Measurements from ENCODE around the gene DDX24.
A peak's percentile ranks its signal among the peaks of the same experiment; 100 is the strongest.

The DDX24 gene

DNA sequence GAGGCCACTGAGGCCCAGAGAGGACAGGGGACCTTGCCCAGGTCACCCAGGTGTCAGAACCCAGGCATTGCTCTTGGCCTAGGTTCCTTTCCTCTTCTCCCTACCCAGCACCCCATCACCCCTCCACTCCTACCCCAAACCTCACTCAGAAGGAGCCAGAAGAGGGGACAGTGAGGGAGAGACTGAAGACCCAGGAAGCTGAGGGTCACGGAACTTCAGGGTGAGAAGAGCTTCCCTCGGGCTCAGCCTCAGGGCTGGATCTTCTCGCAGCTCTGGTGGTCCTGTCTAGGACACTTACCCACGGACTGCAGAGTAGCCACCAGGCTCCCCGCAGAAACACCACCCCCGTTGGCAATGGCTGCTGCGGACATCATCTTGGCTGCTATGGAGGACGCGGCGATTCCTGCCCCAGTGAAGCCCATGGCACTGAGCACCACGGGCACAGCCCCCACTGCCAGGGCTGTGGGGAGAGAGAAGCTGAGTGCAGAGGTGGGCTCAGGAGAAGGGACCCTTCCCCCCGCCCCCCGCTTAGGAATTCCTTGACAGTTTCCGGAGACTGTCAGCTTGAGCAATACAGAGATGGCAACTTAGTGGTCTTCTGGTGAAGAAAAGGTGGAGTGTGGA lies 47.3 kb upstream of the DDX24 start:
- H3K4me3 ChIP-seq (ENCODE audit: insufficient read depth in 1 of 2, low read depth in 1 of 2, low read length in 2 of 2) = peak overlapping the region in 1 of 2 experiments; percentile 87
- no peak overlapping the region for H3K18ac ChIP-seq (ENCODE audit: low read depth in 1 of 2, low read length in 2 of 2)
- WGBS = 85% methylated on average over 14 of the region's 14 CpGs
- H4K91ac ChIP-seq (ENCODE audit: low read length) = no peak overlapping the region
- no peak overlapping the region for H3K4ac ChIP-seq (ENCODE audit: low read depth in 1 of 2, low read length in 2 of 2)
- H3K9me3 ChIP-seq (ENCODE audit: control insufficient read depth, low read length) = no peaks in the 10 kb centered on the region
- no peak overlapping the region for H3K4me2 ChIP-seq (ENCODE audit: low read length, poor library complexity, severe bottlenecking)
- H4K8ac ChIP-seq (ENCODE audit: low read length) = no peak overlapping the region
- peaks cover 6% of the 10 kb centered on the region for H3K79me1 ChIP-seq (replicated peaks; ENCODE audit: low read length, poor library complexity, severe bottlenecking)
- no peak overlapping the region for H3K23ac ChIP-seq (ENCODE audit: low read length in 2 of 2)
- H2AK5ac ChIP-seq (ENCODE audit: low read length, severe bottlenecking) = no peak overlapping the region
- H3K27me3 ChIP-seq (ENCODE audit: control insufficient read depth in 1 of 2, insufficient read depth in 1 of 2, low read length in 2 of 2) = no peaks in the 10 kb centered on the region
- peaks cover 13% of the 10 kb centered on the region for H3K4me1 ChIP-seq (ENCODE audit: control insufficient read depth, insufficient read depth, low read depth, low read length)
- DNase-seq = no peak
- no peak overlapping the region for H2AFZ ChIP-seq (ENCODE audit: low read depth, low read length)
- no peak overlapping the region for H2BK120ac ChIP-seq (ENCODE audit: low read depth, low read length)
- peak overlapping the region; percentile 92 for H3K9ac ChIP-seq (ENCODE audit: low read length)
- H2BK12ac ChIP-seq (ENCODE audit: low read length in 2 of 2) = no peak overlapping the region
- H3K14ac ChIP-seq (ENCODE audit: low read length in 2 of 2) = no peak overlapping the region
- H3K36me3 ChIP-seq (ENCODE audit: control insufficient read depth in 1 of 2, insufficient read depth in 2 of 2, low read depth in 1 of 2, low read length in 2 of 2) = peaks cover 14 to 23% of the 10 kb centered on the region in 2 experiments
- no peak overlapping the region for H2BK15ac ChIP-seq (ENCODE audit: low read depth, poor library complexity, severe bottlenecking)
- no peak overlapping the region for H2BK5ac ChIP-seq (ENCODE audit: low read depth, low read length, poor library complexity, severe bottlenecking)
- no peak overlapping the region for H3K27ac ChIP-seq (ENCODE audit: low read length, poor library complexity, severe bottlenecking)

DNA sequence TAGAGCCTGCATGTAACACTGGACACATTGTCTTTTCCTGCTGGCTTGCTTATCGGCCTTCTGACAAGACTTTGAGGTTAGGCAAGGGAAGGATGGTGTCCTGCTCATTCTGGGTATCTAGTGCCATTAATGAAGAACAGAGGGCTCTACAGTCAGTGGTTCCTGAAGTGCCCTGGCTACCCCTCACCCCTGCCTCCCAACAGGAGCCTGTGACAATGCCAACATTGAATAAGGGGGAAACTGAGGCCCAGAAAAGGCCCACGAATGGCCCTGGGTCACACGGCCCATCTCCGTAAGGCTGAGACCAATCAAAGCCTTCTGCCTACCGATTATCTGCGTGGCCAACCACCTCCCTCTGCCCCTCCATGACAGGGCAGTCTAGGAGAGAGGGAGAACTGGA lies 46.3 kb upstream of the DDX24 start:
- H3K14ac ChIP-seq (ENCODE audit: low read length in 2 of 2) = no peak overlapping the region
- H3K79me1 ChIP-seq (replicated peaks; ENCODE audit: low read length, poor library complexity, severe bottlenecking) = peaks cover 6% of the 10 kb centered on the region
- no peak overlapping the region for H4K91ac ChIP-seq (ENCODE audit: low read length)
- H2BK5ac ChIP-seq (ENCODE audit: low read depth, low read length, poor library complexity, severe bottlenecking) = no peak overlapping the region
- H3K9me3 ChIP-seq (ENCODE audit: control insufficient read depth, low read length) = no peaks in the 10 kb centered on the region
- H3K36me3 ChIP-seq (ENCODE audit: control insufficient read depth in 1 of 2, insufficient read depth in 2 of 2, low read depth in 1 of 2, low read length in 2 of 2) = peaks cover 14 to 23% of the 10 kb centered on the region in 2 experiments
- no peak overlapping the region for H3K4ac ChIP-seq (ENCODE audit: low read depth in 1 of 2, low read length in 2 of 2)
- no peak overlapping the region for H2BK12ac ChIP-seq (ENCODE audit: low read length in 2 of 2)
- peaks cover 14% of the 10 kb centered on the region for H3K4me1 ChIP-seq (ENCODE audit: control insufficient read depth, insufficient read depth, low read depth, low read length)
- no peaks in the 10 kb centered on the region for H3K27me3 ChIP-seq (ENCODE audit: control insufficient read depth in 1 of 2, insufficient read depth in 1 of 2, low read length in 2 of 2)
- no peak overlapping the region for H2AFZ ChIP-seq (ENCODE audit: low read depth, low read length)
- DNase-seq = no peak
- H2AK5ac ChIP-seq (ENCODE audit: low read length, severe bottlenecking) = no peak overlapping the region
- no peak overlapping the region for H3K23ac ChIP-seq (ENCODE audit: low read length in 2 of 2)
- H2BK15ac ChIP-seq (ENCODE audit: low read depth, poor library complexity, severe bottlenecking) = no peak overlapping the region
- H3K27ac ChIP-seq (ENCODE audit: low read length, poor library complexity, severe bottlenecking) = no peak overlapping the region
- H3K4me3 ChIP-seq (ENCODE audit: insufficient read depth in 1 of 2, low read depth in 1 of 2, low read length in 2 of 2) = no peak overlapping the region
- H3K4me2 ChIP-seq (ENCODE audit: low read length, poor library complexity, severe bottlenecking) = no peak overlapping the region
- H3K9ac ChIP-seq (ENCODE audit: low read length) = no peak overlapping the region
- no peak overlapping the region for H4K8ac ChIP-seq (ENCODE audit: low read length)
- WGBS = 88% methylated on average over 4 of the region's 6 CpGs
- H2BK120ac ChIP-seq (ENCODE audit: low read depth, low read length) = no peak overlapping the region
- H3K18ac ChIP-seq (ENCODE audit: low read depth in 1 of 2, low read length in 2 of 2) = no peak overlapping the region

DNA sequence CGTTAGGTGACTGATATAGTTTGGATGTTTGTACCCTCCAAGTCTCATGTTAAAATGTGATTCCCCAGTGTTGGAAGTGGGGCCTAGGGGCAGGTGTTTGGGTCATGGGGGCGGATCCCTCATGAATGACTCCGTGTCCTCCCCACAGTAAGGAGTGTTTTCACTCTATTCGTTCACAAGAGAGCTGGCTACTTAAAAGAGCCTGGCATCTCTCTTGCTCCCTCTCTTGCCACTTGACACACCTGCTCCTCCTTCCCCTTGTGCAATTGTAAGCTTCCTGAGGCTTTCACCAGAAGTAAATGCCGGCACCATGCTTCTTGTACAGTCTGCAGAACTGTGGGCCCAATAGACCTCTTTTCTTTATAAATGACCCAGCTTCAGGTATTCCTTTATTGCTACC lies 45.8 kb upstream of the DDX24 start:
- Histone ChIP-seq H3K79me1 (replicated peaks; ENCODE audit: low read length, poor library complexity, severe bottlenecking) (peaks cover 6% of the 10 kb centered on the region), H3K4me3 (ENCODE audit: insufficient read depth in 1 of 2, low read depth in 1 of 2, low read length in 2 of 2) (no peak overlapping the region), H4K91ac (ENCODE audit: low read length) (no peak overlapping the region), H2AK5ac (ENCODE audit: low read length, severe bottlenecking) (no peak overlapping the region), H3K27ac (ENCODE audit: low read length, poor library complexity, severe bottlenecking) (no peak overlapping the region), H2BK120ac (ENCODE audit: low read depth, low read length) (no peak overlapping the region), H3K14ac (ENCODE audit: low read length in 2 of 2) (no peak overlapping the region), H3K27me3 (ENCODE audit: control insufficient read depth in 1 of 2, insufficient read depth in 1 of 2, low read length in 2 of 2) (no peaks in the 10 kb centered on the region), H3K18ac (ENCODE audit: low read depth in 1 of 2, low read length in 2 of 2) (no peak overlapping the region), H4K8ac (ENCODE audit: low read length) (no peak overlapping the region), H3K36me3 (ENCODE audit: control insufficient read depth in 1 of 2, insufficient read depth in 2 of 2, low read depth in 1 of 2, low read length in 2 of 2) (peaks cover 14 to 23% of the 10 kb centered on the region in 2 experiments), H3K9me3 (ENCODE audit: control insufficient read depth, low read length) (no peaks in the 10 kb centered on the region), H2BK5ac (ENCODE audit: low read depth, low read length, poor library complexity, severe bottlenecking) (no peak overlapping the region), H3K4me2 (ENCODE audit: low read length, poor library complexity, severe bottlenecking) (no peak overlapping the region), H3K23ac (ENCODE audit: low read length in 2 of 2) (no peak overlapping the region), H3K4me1 (ENCODE audit: control insufficient read depth, insufficient read depth, low read depth, low read length) (peaks cover 14% of the 10 kb centered on the region), H2AFZ (ENCODE audit: low read depth, low read length) (no peak overlapping the region), H2BK12ac (ENCODE audit: low read length in 2 of 2) (no peak overlapping the region), H3K9ac (ENCODE audit: low read length) (no peak overlapping the region), H2BK15ac (ENCODE audit: low read depth, poor library complexity, severe bottlenecking) (no peak overlapping the region), H3K4ac (ENCODE audit: low read depth in 1 of 2, low read length in 2 of 2) (no peak overlapping the region)
- no peak for DNase-seq
- WGBS = 92% methylated on average over 5 of the region's 5 CpGs

DNA sequence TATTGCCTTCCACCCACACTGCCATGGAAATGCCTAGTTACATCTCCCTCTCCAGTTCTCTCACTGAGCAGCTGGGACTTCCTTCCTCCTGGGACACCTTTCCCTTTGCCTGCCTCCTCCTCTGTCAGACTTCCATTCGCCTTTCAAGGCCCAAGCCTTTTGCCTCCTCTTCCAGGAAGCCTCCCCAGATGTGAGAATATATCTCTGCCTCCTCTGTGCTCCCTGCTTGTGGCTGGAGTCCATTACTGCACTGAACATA lies 45.3 kb upstream of the DDX24 start:
- H2BK15ac ChIP-seq (ENCODE audit: low read depth, poor library complexity, severe bottlenecking) = no peak overlapping the region
- peaks cover 14 to 23% of the 10 kb centered on the region in 2 experiments for H3K36me3 ChIP-seq (ENCODE audit: control insufficient read depth in 1 of 2, insufficient read depth in 2 of 2, low read depth in 1 of 2, low read length in 2 of 2)
- no peak overlapping the region for H3K27ac ChIP-seq (ENCODE audit: low read length, poor library complexity, severe bottlenecking)

More for the DNA sequence above, 45.3 kb upstream of the DDX24 start:
- Histone ChIP-seq H3K9ac (ENCODE audit: low read length) (no peak overlapping the region), H4K91ac (ENCODE audit: low read length) (no peak overlapping the region), H4K8ac (ENCODE audit: low read length) (no peak overlapping the region), H2AK5ac (ENCODE audit: low read length, severe bottlenecking) (no peak overlapping the region), H3K9me3 (ENCODE audit: control insufficient read depth, low read length) (no peaks in the 10 kb centered on the region), H3K27me3 (ENCODE audit: control insufficient read depth in 1 of 2, insufficient read depth in 1 of 2, low read length in 2 of 2) (no peaks in the 10 kb centered on the region), H3K18ac (ENCODE audit: low read depth in 1 of 2, low read length in 2 of 2) (no peak overlapping the region), H3K14ac (ENCODE audit: low read length in 2 of 2) (no peak overlapping the region), H3K4me1 (ENCODE audit: control insufficient read depth, insufficient read depth, low read depth, low read length) (peaks cover 14% of the 10 kb centered on the region), H3K23ac (ENCODE audit: low read length in 2 of 2) (no peak overlapping the region), H2BK5ac (ENCODE audit: low read depth, low read length, poor library complexity, severe bottlenecking) (no peak overlapping the region), H2AFZ (ENCODE audit: low read depth, low read length) (no peak overlapping the region), H2BK120ac (ENCODE audit: low read depth, low read length) (no peak overlapping the region), H3K4me2 (ENCODE audit: low read length, poor library complexity, severe bottlenecking) (no peak overlapping the region), H2BK12ac (ENCODE audit: low read length in 2 of 2) (no peak overlapping the region), H3K79me1 (replicated peaks; ENCODE audit: low read length, poor library complexity, severe bottlenecking) (peaks cover 6% of the 10 kb centered on the region), H3K4me3 (ENCODE audit: insufficient read depth in 1 of 2, low read depth in 1 of 2, low read length in 2 of 2) (no peak overlapping the region), H3K4ac (ENCODE audit: low read depth in 1 of 2, low read length in 2 of 2) (no peak overlapping the region)
- WGBS = 89% methylated on average over 1 of the region's 1 CpG
- DNase-seq = no peak
